ENCODE data around the gene GNG12.
A peak's percentile ranks its signal among the peaks of the same experiment; 100 is the strongest.

Gene GNG12

GRCh38 chr1:67740543-67740942 lies 92.7 kb downstream of the GNG12 start:
- Histone ChIP-seq H3K9ac (ENCODE audit: low read length in 5 of 5) (no peak overlapping the region), H3K36me3 (ENCODE audit: control insufficient read depth in 5 of 5, insufficient read depth in 5 of 5, low read length in 5 of 5) (no peaks in the 10 kb centered on the region), H3K4me3 (ENCODE audit: low read depth in 1 of 5, low read length in 5 of 5) (no peak overlapping the region), H3K27ac (ENCODE audit: low read depth, low read length) (no peak overlapping the region), H3K4me1 (ENCODE audit: control insufficient read depth in 5 of 5, insufficient read depth in 5 of 5, low read length in 5 of 5) (peaks cover 9 to 22% (median 14%) of the 10 kb centered on the region in 5 donors), H3K27me3 (ENCODE audit: control insufficient read depth in 5 of 5, insufficient read depth in 4 of 5, low read length in 5 of 5) (peaks cover 0 to 3% (median 0%) of the 10 kb centered on the region in 5 donors), H3K9me3 (ENCODE audit: control insufficient read depth in 5 of 5, low read length in 5 of 5) (peaks cover 0 to 3% (median 0%) of the 10 kb centered on the region in 5 donors)

- Histone ChIP-seq H3K27ac (ENCODE audit: low read depth, low read length) (no peak overlapping the region), H3K9ac (ENCODE audit: low read length in 5 of 5) (no peak overlapping the region), H3K36me3 (ENCODE audit: control insufficient read depth in 5 of 5, insufficient read depth in 5 of 5, low read length in 5 of 5) (no peaks in the 10 kb centered on the region), H3K9me3 (ENCODE audit: control insufficient read depth in 5 of 5, low read length in 5 of 5) (peaks cover 0 to 3% (median 0%) of the 10 kb centered on the region in 5 donors), H3K4me1 (ENCODE audit: control insufficient read depth in 5 of 5, insufficient read depth in 5 of 5, low read length in 5 of 5) (peaks cover 9 to 29% (median 23%) of the 10 kb centered on the region in 5 donors), H3K4me3 (ENCODE audit: low read depth in 1 of 5, low read length in 5 of 5) (no peak overlapping the region), H3K27me3 (ENCODE audit: control insufficient read depth in 5 of 5, insufficient read depth in 4 of 5, low read length in 5 of 5) (peaks cover 0 to 3% (median 0%) of the 10 kb centered on the region in 5 donors)
Observed at GRCh38 chr1:67739361-67739760, 93.9 kb downstream of the GNG12 start.

DNA sequence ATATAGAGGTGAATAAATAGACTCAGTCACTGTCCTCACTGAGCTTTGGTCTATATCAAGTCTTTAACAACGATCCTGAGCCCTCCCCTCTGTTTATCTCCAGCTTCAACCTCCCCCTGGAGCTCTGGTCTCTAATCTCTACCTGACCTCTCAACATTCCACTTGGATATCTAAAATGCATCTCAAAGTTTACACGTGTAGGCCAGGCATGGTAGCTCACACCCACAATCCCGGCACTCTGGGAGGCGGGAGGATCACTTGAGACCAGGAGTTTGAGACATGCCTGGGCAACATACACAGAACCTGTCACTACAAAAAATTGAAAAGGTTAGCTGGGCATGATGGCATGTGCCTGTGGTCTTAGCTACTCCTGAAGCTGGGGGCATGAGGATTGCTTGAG lies 94.9 kb downstream of the GNG12 start:
- H3K4me1 ChIP-seq (ENCODE audit: control insufficient read depth in 5 of 5, insufficient read depth in 5 of 5, low read length in 5 of 5): peaks cover 11 to 36% (median 32%) of the 10 kb centered on the region in 5 donors
- no peak overlapping the region for H3K4me3 ChIP-seq (ENCODE audit: low read depth in 1 of 5, low read length in 5 of 5)
- peaks cover 0 to 3% (median 0%) of the 10 kb centered on the region in 5 donors for H3K9me3 ChIP-seq (ENCODE audit: control insufficient read depth in 5 of 5, low read length in 5 of 5)
- H3K27me3 ChIP-seq (ENCODE audit: control insufficient read depth in 5 of 5, insufficient read depth in 4 of 5, low read length in 5 of 5): peaks cover 0 to 3% (median 0%) of the 10 kb centered on the region in 5 donors
- H3K27ac ChIP-seq (ENCODE audit: low read depth, low read length): no peak overlapping the region
- H3K9ac ChIP-seq (ENCODE audit: low read length in 5 of 5): no peak overlapping the region
- no peaks in the 10 kb centered on the region for H3K36me3 ChIP-seq (ENCODE audit: control insufficient read depth in 5 of 5, insufficient read depth in 5 of 5, low read length in 5 of 5)

GRCh38 chr1:67737875-67738274 lies 95.4 kb downstream of the GNG12 start:
- H3K27ac ChIP-seq (ENCODE audit: low read depth, low read length): no peak overlapping the region
- H3K4me1 ChIP-seq (ENCODE audit: control insufficient read depth in 5 of 5, insufficient read depth in 5 of 5, low read length in 5 of 5): peaks cover 13 to 41% (median 37%) of the 10 kb centered on the region in 5 donors
- peaks cover 0 to 3% (median 0%) of the 10 kb centered on the region in 5 donors for H3K9me3 ChIP-seq (ENCODE audit: control insufficient read depth in 5 of 5, low read length in 5 of 5)
- H3K9ac ChIP-seq (ENCODE audit: low read length in 5 of 5): no peak overlapping the region
- H3K4me3 ChIP-seq (ENCODE audit: low read depth in 1 of 5, low read length in 5 of 5): no peak overlapping the region
- H3K27me3 ChIP-seq (ENCODE audit: control insufficient read depth in 5 of 5, insufficient read depth in 4 of 5, low read length in 5 of 5): peaks cover 0 to 3% (median 0%) of the 10 kb centered on the region in 5 donors
- H3K36me3 ChIP-seq (ENCODE audit: control insufficient read depth in 5 of 5, insufficient read depth in 5 of 5, low read length in 5 of 5): no peaks in the 10 kb centered on the region

- Histone ChIP-seq H3K4me1 (ENCODE audit: control insufficient read depth in 5 of 5, insufficient read depth in 5 of 5, low read length in 5 of 5) (peaks cover 19 to 50% (median 47%) of the 10 kb centered on the region in 5 donors), H3K4me3 (ENCODE audit: low read depth in 1 of 5, low read length in 5 of 5) (peak overlapping the region in 2 of 5 donors; percentile 19 to 45), H3K27ac (ENCODE audit: low read depth, low read length) (peak overlapping the region; percentile 33)
Observed at GRCh38 chr1:67736750-67737149, 96.5 kb downstream of the GNG12 start.

DNA sequence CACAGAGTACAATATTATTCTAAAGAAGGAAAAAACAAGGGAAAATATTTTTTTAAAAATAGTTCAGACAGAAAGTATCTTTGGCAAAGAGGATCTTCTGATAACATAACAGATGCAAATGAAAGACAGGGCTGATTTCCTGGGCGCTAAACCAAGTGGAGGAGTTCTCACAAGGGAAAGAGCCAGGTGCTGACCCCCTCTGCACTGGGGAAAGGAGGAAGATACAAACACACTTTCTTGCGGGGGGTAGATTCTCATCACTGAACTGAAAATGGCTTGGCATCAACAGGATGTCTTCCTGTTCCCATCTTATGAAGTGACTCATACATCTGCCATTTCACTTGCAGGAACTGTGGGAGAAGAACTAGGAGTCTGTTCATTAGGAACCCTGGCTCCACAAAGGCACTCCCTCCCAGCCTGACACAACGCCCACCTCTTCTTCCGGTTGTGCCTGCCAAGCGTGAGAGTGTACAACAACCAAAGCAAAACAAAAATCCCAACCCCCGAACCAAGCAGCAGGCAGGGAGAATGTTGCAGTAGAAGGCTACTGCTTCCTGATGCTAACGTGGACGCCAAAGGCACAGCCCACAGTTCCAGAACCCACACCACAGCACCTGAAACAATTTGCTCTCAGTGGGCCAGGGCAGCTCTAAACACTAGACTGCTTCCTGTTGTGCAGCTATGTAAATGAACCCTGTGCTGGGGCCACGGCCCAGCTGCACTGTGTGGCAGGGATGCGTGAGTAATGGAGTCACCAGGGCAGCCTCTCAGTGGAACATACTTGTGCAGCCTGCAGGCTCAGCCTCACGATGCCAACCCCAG lies 97.2 kb downstream of the GNG12 start:
- Histone ChIP-seq H3K9me3 (ENCODE audit: control insufficient read depth in 5 of 5, low read length in 5 of 5) (peaks cover 0 to 3% (median 0%) of the 10 kb centered on the region in 5 donors), H3K9ac (ENCODE audit: low read length in 5 of 5) (peak overlapping the region in 1 of 5 donors; percentile 94), H3K27me3 (ENCODE audit: control insufficient read depth in 5 of 5, insufficient read depth in 4 of 5, low read length in 5 of 5) (peaks cover 0 to 3% (median 0%) of the 10 kb centered on the region in 5 donors), H3K4me1 (ENCODE audit: control insufficient read depth in 5 of 5, insufficient read depth in 5 of 5, low read length in 5 of 5) (peaks cover 19 to 48% (median 44%) of the 10 kb centered on the region in 5 donors), H3K36me3 (ENCODE audit: control insufficient read depth in 5 of 5, insufficient read depth in 5 of 5, low read length in 5 of 5) (no peaks in the 10 kb centered on the region), H3K27ac (ENCODE audit: low read depth, low read length) (peak overlapping the region; percentile 33), H3K4me3 (ENCODE audit: low read depth in 1 of 5, low read length in 5 of 5) (peak overlapping the region in 4 of 5 donors; percentile 16 to 49 (median 32))

More at GRCh38 chr1:67736750-67737149, 96.5 kb downstream of the GNG12 start:
- H3K9ac ChIP-seq (ENCODE audit: low read length in 5 of 5): no peak overlapping the region
- H3K27me3 ChIP-seq (ENCODE audit: control insufficient read depth in 5 of 5, insufficient read depth in 4 of 5, low read length in 5 of 5): peaks cover 0 to 3% (median 0%) of the 10 kb centered on the region in 5 donors
- H3K36me3 ChIP-seq (ENCODE audit: control insufficient read depth in 5 of 5, insufficient read depth in 5 of 5, low read length in 5 of 5): no peaks in the 10 kb centered on the region
- H3K9me3 ChIP-seq (ENCODE audit: control insufficient read depth in 5 of 5, low read length in 5 of 5): peaks cover 0 to 3% (median 0%) of the 10 kb centered on the region in 5 donors

DNA sequence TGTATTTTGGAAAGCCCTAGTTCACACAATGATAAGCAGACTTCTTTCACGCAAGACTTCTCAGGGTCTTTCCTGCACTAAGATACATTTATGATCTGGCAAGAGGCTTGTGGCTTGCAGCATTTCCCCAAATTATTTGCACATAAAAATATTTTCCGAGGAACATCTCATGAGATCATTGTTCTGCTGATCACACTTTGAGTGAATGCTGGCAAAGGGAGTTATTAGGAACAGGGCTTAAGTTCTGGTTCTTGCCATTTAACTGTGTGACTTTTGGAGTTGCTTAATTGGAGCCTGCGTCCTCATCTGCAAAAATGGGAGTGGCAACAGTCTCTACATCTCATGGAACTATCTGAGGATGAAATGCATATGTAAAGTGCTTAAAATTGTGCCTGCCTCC lies 98.1 kb downstream of the GNG12 start:
- Histone ChIP-seq H3K36me3 (ENCODE audit: control insufficient read depth in 5 of 5, insufficient read depth in 5 of 5, low read length in 5 of 5) (no peaks in the 10 kb centered on the region), H3K9ac (ENCODE audit: low read length in 5 of 5) (no peak overlapping the region), H3K27me3 (ENCODE audit: control insufficient read depth in 5 of 5, insufficient read depth in 4 of 5, low read length in 5 of 5) (peaks cover 0 to 3% (median 0%) of the 10 kb centered on the region in 5 donors), H3K4me3 (ENCODE audit: low read depth in 1 of 5, low read length in 5 of 5) (no peak overlapping the region), H3K9me3 (ENCODE audit: control insufficient read depth in 5 of 5, low read length in 5 of 5) (peaks cover 0 to 3% (median 0%) of the 10 kb centered on the region in 5 donors), H3K4me1 (ENCODE audit: control insufficient read depth in 5 of 5, insufficient read depth in 5 of 5, low read length in 5 of 5) (peaks cover 19 to 48% (median 40%) of the 10 kb centered on the region in 5 donors), H3K27ac (ENCODE audit: low read depth, low read length) (peak overlapping the region; percentile 27)

DNA sequence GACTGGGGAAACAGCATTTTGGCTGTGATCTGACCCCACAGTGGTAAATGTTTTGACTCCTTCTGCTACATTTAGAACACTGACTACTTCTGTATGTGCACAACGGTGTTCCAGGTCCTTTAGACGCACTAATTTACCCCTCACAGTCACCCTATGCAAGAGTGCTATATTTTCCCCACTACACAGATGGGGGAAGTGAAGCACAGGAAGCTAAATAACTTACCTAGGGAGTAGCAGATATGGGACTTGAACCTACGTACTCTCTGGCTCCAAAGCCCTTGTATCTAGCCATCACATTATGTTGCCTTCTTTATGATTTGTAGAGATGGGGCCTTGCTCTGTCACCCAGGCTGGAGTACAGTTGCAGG lies 99.0 kb downstream of the GNG12 start:
- Histone ChIP-seq H3K9ac (ENCODE audit: low read length in 5 of 5) (no peak overlapping the region), H3K4me1 (ENCODE audit: control insufficient read depth in 5 of 5, insufficient read depth in 5 of 5, low read length in 5 of 5) (peaks cover 19 to 48% (median 40%) of the 10 kb centered on the region in 5 donors), H3K36me3 (ENCODE audit: control insufficient read depth in 5 of 5, insufficient read depth in 5 of 5, low read length in 5 of 5) (no peaks in the 10 kb centered on the region), H3K4me3 (ENCODE audit: low read depth in 1 of 5, low read length in 5 of 5) (no peak overlapping the region), H3K27me3 (ENCODE audit: control insufficient read depth in 5 of 5, insufficient read depth in 4 of 5, low read length in 5 of 5) (peaks cover 0 to 3% (median 0%) of the 10 kb centered on the region in 5 donors), H3K27ac (ENCODE audit: low read depth, low read length) (no peak overlapping the region), H3K9me3 (ENCODE audit: control insufficient read depth in 5 of 5, low read length in 5 of 5) (peaks cover 0 to 3% (median 0%) of the 10 kb centered on the region in 5 donors)

- H3K4me1 ChIP-seq (ENCODE audit: control insufficient read depth in 5 of 5, insufficient read depth in 5 of 5, low read length in 5 of 5): peaks cover 19 to 48% (median 40%) of the 10 kb centered on the region in 5 donors
- peaks cover 0 to 3% (median 0%) of the 10 kb centered on the region in 5 donors for H3K9me3 ChIP-seq (ENCODE audit: control insufficient read depth in 5 of 5, low read length in 5 of 5)
- no peak overlapping the region for H3K9ac ChIP-seq (ENCODE audit: low read length in 5 of 5)
- H3K27me3 ChIP-seq (ENCODE audit: control insufficient read depth in 5 of 5, insufficient read depth in 4 of 5, low read length in 5 of 5): peaks cover 0 to 3% (median 0%) of the 10 kb centered on the region in 5 donors
- H3K36me3 ChIP-seq (ENCODE audit: control insufficient read depth in 5 of 5, insufficient read depth in 5 of 5, low read length in 5 of 5): no peaks in the 10 kb centered on the region
- no peak overlapping the region for H3K27ac ChIP-seq (ENCODE audit: low read depth, low read length)
- no peak overlapping the region for H3K4me3 ChIP-seq (ENCODE audit: low read depth in 1 of 5, low read length in 5 of 5)
Observed at GRCh38 chr1:67733681-67734322, 99.5 kb downstream of the GNG12 start.

- H3K27ac ChIP-seq (ENCODE audit: low read depth, low read length): no peak overlapping the region
- H3K9me3 ChIP-seq (ENCODE audit: control insufficient read depth in 5 of 5, low read length in 5 of 5): peaks cover 0 to 3% (median 0%) of the 10 kb centered on the region in 5 donors
- peaks cover 0 to 3% (median 0%) of the 10 kb centered on the region in 5 donors for H3K27me3 ChIP-seq (ENCODE audit: control insufficient read depth in 5 of 5, insufficient read depth in 4 of 5, low read length in 5 of 5)
- no peak overlapping the region for H3K4me3 ChIP-seq (ENCODE audit: low read depth in 1 of 5, low read length in 5 of 5)
- H3K36me3 ChIP-seq (ENCODE audit: control insufficient read depth in 5 of 5, insufficient read depth in 5 of 5, low read length in 5 of 5): no peaks in the 10 kb centered on the region
- peaks cover 19 to 48% (median 40%) of the 10 kb centered on the region in 5 donors for H3K4me1 ChIP-seq (ENCODE audit: control insufficient read depth in 5 of 5, insufficient read depth in 5 of 5, low read length in 5 of 5)
- no peak overlapping the region for H3K9ac ChIP-seq (ENCODE audit: low read length in 5 of 5)
Observed at GRCh38 chr1:67732750-67733151, 100.5 kb downstream of the GNG12 start.

Measured in subcutaneous abdominal adipose tissue (tissue), 5 donors.